ENCODE data around the gene ASMTL.
"Not testable (repeated sequence)": the region's sequence is repeated elsewhere in the genome, so short reads cannot be mapped to it uniquely, and the experiment has no call there.

The ASMTL gene

GRCh38 chrX:1427756-1428155 lies 25.0 kb downstream of the ASMTL start:
- no peak for DNase-seq

- not testable (repeated sequence) for DNase-seq
Measured at GRCh38 chrX:1426321-1426720, 26.4 kb downstream of the ASMTL start.

- no peak for DNase-seq
Measured at GRCh38 chrX:1425381-1425780, 27.3 kb downstream of the ASMTL start.

GRCh38 chrX:1424147-1424851 lies 28.4 kb downstream of the ASMTL start:
- DNase-seq, result no peak

- no peak for DNase-seq
Measured at GRCh38 chrX:1423215-1423614, 29.5 kb downstream of the ASMTL start.

- no peak for DNase-seq
Measured at GRCh38 chrX:1422135-1422465, 30.6 kb downstream of the ASMTL start.

- DNase-seq, result no peak
Measured at GRCh38 chrX:1421433-1422134, 31.1 kb downstream of the ASMTL start.

GRCh38 chrX:1420371-1420770 lies 32.3 kb downstream of the ASMTL start:
- DNase-seq, result no peak

- no peak for DNase-seq
Measured at GRCh38 chrX:1419545-1420355, 33.0 kb downstream of the ASMTL start.

- DNase-seq, result no peak
Measured at GRCh38 chrX:1418901-1419544, 33.7 kb downstream of the ASMTL start.

- no peak for DNase-seq
Measured at GRCh38 chrX:1417921-1418771, 34.6 kb downstream of the ASMTL start.

GRCh38 chrX:1416965-1417760 lies 35.5 kb downstream of the ASMTL start:
- DNase-seq, result no peak

- DNase-seq, result no peak
Measured at GRCh38 chrX:1416327-1416784, 36.4 kb downstream of the ASMTL start.

GRCh38 chrX:1412551-1413161 lies 40.1 kb downstream of the ASMTL start:
- no peak for DNase-seq

GRCh38 chrX:1411326-1411725 lies 41.4 kb downstream of the ASMTL start:
- DNase-seq, result no peak

GRCh38 chrX:1407035-1407434 lies 45.7 kb downstream of the ASMTL start:
- DNase-seq, result no peak

GRCh38 chrX:1405769-1406168 lies 46.9 kb downstream of the ASMTL start:
- not testable (repeated sequence) for DNase-seq

GRCh38 chrX:1403867-1404266 lies 48.8 kb downstream of the ASMTL start:
- not testable (repeated sequence) for DNase-seq

GRCh38 chrX:1403228-1403627 lies 49.5 kb downstream of the ASMTL start:
- DNase-seq, result no peak

GRCh38 chrX:1401611-1402430 lies 50.9 kb downstream of the ASMTL start:
- DNase-seq, result no peak

Data from activated CD8-positive, alpha-beta memory T cell treated with anti-CD3 and anti-CD28 coated beads for 24 hours (primary cell).